NCI-H187 (cell line): ENCODE measurements around the gene ZNF667.
A peak's percentile ranks its signal among the peaks of the same experiment; 100 is the strongest.

Experiments
- DNase-seq, 2 experiments: peaks; one replicate each; lab custom pipeline; 2025; lab: John Stamatoyannopoulos, UW

ZNF667 gene

GRCh38 chr19:56476651-56477428, at the start of gene ZNF667:
Gene ZNF667, minus strand, starts transcription at chr19:56477345. Its CDS starts 14,975 bp downstream, at chr19:56462370.
- no peak for DNase-seq

- no peak for DNase-seq
Measured at GRCh38 chr19:56525214-56525860, 48.2 kb upstream of the ZNF667 start.

- no peak for DNase-seq
Measured at GRCh38 chr19:56508290-56508778, 31.2 kb upstream of the ZNF667 start.

- peak; percentile 76 to 85 for DNase-seq
Measured at GRCh38 chr19:56507446-56508289, 30.5 kb upstream of the ZNF667 start, which contains the start of gene ZNF471. Gene ZNF471, plus strand, starts transcription at chr19:56507855. Its CDS starts 3,717 bp downstream, at chr19:56511572.

GRCh38 chr19:56504581-56504980, 27.4 kb upstream of the ZNF667 start:
- DNase-seq: no peak

- DNase-seq: no peak
Measured at GRCh38 chr19:56491399-56491798, 14.3 kb upstream of the ZNF667 start.

GRCh38 chr19:56477429-56478338, 539 bp upstream of the ZNF667 start:
- DNase-seq: peak; percentile 39 to 69

- DNase-seq: no peak
Measured at GRCh38 chr19:56476093-56476492, 1.1 kb downstream of the ZNF667 start.

GRCh38 chr19:56474308-56474707, 2.8 kb downstream of the ZNF667 start:
- no peak for DNase-seq

- no peak for DNase-seq
Measured at GRCh38 chr19:56441206-56441792, 35.8 kb downstream of the ZNF667 start.

- DNase-seq: no peak
Measured at GRCh38 chr19:56423985-56424353, 53.2 kb downstream of the ZNF667 start.

- no peak for DNase-seq
Measured at GRCh38 chr19:56423276-56423984, 53.7 kb downstream of the ZNF667 start.

GRCh38 chr19:56405062-56405461, 72.1 kb downstream of the ZNF667 start:
- no peak for DNase-seq

GRCh38 chr19:56404705-56405056, 72.5 kb downstream of the ZNF667 start:
- no peak for DNase-seq

- peak; percentile 75 to 89 for DNase-seq
Measured at GRCh38 chr19:56403764-56404704, 73.1 kb downstream of the ZNF667 start, which contains the start of gene ZNF583. Gene ZNF583, plus strand, starts transcription at chr19:56404332. Its CDS starts 2,783 bp downstream, at chr19:56407115.

- no peak for DNase-seq
Measured at GRCh38 chr19:56403261-56403660, 73.9 kb downstream of the ZNF667 start.

GRCh38 chr19:56400485-56400884, 76.7 kb downstream of the ZNF667 start:
- no peak for DNase-seq

- DNase-seq: no peak
Measured at GRCh38 chr19:56398809-56399208, 78.3 kb downstream of the ZNF667 start.
